ENCODE data around the gene RPS15. TPM values are rescaled to one million over a fixed set of nuclear protein-coding genes. Genes with fewer than 3 reads are reported as not detected.

The RPS15 gene
- total and polyA plus RNA-seq, 9 of the 15 experiments (the other 6 are each of a cell fraction or from before 2014, with no cell fraction given): 605 to 2,791 (median 957) TPM

DNA sequence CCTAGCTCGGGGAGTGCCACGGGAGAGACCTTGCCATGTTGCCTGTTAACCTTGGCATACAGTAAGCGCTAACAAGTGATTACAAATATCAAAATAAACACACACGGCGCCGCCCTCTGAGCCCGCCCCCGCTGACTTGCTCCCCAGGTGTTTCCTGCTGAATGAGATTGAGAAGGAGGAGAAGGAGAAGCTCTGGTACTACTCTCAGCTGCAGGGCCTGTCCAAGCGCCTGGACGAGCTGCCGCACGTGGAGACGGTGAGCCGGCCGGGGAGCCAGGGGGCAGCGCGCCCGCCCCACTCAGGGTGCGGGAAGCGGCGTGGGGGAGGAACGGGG is 16.8 kb downstream of the RPS15 start (continued):
- TF ChIP-seq, protein P1, sequence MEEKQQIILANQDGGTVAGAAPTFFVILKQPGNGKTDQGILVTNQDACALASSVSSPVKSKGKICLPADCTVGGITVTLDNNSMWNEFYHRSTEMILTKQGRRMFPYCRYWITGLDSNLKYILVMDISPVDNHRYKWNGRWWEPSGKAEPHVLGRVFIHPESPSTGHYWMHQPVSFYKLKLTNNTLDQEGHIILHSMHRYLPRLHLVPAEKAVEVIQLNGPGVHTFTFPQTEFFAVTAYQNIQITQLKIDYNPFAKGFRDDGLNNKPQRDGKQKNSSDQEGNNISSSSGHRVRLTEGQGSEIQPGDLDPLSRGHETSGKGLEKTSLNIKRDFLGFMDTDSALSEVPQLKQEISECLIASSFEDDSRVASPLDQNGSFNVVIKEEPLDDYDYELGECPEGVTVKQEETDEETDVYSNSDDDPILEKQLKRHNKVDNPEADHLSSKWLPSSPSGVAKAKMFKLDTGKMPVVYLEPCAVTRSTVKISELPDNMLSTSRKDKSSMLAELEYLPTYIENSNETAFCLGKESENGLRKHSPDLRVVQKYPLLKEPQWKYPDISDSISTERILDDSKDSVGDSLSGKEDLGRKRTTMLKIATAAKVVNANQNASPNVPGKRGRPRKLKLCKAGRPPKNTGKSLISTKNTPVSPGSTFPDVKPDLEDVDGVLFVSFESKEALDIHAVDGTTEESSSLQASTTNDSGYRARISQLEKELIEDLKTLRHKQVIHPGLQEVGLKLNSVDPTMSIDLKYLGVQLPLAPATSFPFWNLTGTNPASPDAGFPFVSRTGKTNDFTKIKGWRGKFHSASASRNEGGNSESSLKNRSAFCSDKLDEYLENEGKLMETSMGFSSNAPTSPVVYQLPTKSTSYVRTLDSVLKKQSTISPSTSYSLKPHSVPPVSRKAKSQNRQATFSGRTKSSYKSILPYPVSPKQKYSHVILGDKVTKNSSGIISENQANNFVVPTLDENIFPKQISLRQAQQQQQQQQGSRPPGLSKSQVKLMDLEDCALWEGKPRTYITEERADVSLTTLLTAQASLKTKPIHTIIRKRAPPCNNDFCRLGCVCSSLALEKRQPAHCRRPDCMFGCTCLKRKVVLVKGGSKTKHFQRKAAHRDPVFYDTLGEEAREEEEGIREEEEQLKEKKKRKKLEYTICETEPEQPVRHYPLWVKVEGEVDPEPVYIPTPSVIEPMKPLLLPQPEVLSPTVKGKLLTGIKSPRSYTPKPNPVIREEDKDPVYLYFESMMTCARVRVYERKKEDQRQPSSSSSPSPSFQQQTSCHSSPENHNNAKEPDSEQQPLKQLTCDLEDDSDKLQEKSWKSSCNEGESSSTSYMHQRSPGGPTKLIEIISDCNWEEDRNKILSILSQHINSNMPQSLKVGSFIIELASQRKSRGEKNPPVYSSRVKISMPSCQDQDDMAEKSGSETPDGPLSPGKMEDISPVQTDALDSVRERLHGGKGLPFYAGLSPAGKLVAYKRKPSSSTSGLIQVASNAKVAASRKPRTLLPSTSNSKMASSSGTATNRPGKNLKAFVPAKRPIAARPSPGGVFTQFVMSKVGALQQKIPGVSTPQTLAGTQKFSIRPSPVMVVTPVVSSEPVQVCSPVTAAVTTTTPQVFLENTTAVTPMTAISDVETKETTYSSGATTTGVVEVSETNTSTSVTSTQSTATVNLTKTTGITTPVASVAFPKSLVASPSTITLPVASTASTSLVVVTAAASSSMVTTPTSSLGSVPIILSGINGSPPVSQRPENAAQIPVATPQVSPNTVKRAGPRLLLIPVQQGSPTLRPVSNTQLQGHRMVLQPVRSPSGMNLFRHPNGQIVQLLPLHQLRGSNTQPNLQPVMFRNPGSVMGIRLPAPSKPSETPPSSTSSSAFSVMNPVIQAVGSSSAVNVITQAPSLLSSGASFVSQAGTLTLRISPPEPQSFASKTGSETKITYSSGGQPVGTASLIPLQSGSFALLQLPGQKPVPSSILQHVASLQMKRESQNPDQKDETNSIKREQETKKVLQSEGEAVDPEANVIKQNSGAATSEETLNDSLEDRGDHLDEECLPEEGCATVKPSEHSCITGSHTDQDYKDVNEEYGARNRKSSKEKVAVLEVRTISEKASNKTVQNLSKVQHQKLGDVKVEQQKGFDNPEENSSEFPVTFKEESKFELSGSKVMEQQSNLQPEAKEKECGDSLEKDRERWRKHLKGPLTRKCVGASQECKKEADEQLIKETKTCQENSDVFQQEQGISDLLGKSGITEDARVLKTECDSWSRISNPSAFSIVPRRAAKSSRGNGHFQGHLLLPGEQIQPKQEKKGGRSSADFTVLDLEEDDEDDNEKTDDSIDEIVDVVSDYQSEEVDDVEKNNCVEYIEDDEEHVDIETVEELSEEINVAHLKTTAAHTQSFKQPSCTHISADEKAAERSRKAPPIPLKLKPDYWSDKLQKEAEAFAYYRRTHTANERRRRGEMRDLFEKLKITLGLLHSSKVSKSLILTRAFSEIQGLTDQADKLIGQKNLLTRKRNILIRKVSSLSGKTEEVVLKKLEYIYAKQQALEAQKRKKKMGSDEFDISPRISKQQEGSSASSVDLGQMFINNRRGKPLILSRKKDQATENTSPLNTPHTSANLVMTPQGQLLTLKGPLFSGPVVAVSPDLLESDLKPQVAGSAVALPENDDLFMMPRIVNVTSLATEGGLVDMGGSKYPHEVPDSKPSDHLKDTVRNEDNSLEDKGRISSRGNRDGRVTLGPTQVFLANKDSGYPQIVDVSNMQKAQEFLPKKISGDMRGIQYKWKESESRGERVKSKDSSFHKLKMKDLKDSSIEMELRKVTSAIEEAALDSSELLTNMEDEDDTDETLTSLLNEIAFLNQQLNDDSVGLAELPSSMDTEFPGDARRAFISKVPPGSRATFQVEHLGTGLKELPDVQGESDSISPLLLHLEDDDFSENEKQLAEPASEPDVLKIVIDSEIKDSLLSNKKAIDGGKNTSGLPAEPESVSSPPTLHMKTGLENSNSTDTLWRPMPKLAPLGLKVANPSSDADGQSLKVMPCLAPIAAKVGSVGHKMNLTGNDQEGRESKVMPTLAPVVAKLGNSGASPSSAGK (IDR thresholded peaks at IDR 0.05): peak; percentile 26; the same call in 1 of the 2 replicates
- no peak for TF ChIP-seq SREBF1 (IDR thresholded peaks at IDR 0.05; ENCODE audit: borderline replicate concordance, low read depth, low read length)
- TF ChIP-seq, protein P2, sequence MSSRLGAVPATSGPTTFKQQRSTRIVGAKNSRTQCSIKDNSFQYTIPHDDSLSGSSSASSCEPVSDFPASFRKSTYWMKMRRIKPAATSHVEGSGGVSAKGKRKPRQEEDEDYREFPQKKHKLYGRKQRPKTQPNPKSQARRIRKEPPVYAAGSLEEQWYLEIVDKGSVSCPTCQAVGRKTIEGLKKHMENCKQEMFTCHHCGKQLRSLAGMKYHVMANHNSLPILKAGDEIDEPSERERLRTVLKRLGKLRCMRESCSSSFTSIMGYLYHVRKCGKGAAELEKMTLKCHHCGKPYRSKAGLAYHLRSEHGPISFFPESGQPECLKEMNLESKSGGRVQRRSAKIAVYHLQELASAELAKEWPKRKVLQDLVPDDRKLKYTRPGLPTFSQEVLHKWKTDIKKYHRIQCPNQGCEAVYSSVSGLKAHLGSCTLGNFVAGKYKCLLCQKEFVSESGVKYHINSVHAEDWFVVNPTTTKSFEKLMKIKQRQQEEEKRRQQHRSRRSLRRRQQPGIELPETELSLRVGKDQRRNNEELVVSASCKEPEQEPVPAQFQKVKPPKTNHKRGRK (tag; IDR thresholded peaks at IDR 0.05): no peak
- TF ChIP-seq ZNF274 (IDR thresholded peaks at IDR 0.05; ENCODE audit: borderline replicate concordance, low read depth, low read length): no peak
- TF ChIP-seq CBFA2T3 (IDR thresholded peaks at IDR 0.05): peak; percentile 51; the same call in 1 of the 2 replicates
- TF ChIP-seq ZKSCAN8 (CRISPR knock-in tag; IDR thresholded peaks at IDR 0.05): 0 out of 2 replicates have a peak, but pooled peaks have one; percentile 55
- peak; percentile 69 for TF ChIP-seq EGR1 (conservative IDR thresholded peaks at IDR 0.05)
- 0 out of 2 replicates have a peak, but pooled peaks have one; percentile 13 for TF ChIP-seq POLR2AphosphoS5 (IDR thresholded peaks at IDR 0.05; ENCODE audit: control insufficient read depth, insufficient read depth, low read depth, low read length)
- TF ChIP-seq IFI16 (CRISPR knock-in tag; IDR thresholded peaks at IDR 0.05): no peak
- TF ChIP-seq CCNT2 (IDR thresholded peaks at IDR 0.05; ENCODE audit: borderline replicate concordance, extremely low read depth, insufficient read length, low read depth, low read length): no peak
- TF ChIP-seq MTA3 (IDR thresholded peaks at IDR 0.05; ENCODE audit: borderline replicate concordance): no peak
- TF ChIP-seq, protein P3, sequence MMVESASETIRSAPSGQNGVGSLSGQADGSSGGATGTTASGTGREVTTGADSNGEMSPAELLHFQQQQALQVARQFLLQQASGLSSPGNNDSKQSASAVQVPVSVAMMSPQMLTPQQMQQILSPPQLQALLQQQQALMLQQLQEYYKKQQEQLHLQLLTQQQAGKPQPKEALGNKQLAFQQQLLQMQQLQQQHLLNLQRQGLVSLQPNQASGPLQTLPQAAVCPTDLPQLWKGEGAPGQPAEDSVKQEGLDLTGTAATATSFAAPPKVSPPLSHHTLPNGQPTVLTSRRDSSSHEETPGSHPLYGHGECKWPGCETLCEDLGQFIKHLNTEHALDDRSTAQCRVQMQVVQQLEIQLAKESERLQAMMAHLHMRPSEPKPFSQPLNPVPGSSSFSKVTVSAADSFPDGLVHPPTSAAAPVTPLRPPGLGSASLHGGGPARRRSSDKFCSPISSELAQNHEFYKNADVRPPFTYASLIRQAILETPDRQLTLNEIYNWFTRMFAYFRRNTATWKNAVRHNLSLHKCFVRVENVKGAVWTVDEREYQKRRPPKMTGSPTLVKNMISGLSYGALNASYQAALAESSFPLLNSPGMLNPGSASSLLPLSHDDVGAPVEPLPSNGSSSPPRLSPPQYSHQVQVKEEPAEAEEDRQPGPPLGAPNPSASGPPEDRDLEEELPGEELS (CRISPR knock-in tag; IDR thresholded peaks at IDR 0.05; ENCODE audit: borderline replicate concordance): no peak

All from K562 (cell line).